Retina (tissue), 1 donor: ENCODE results near the gene NECTIN3.

Experiments
- DNase-seq: peaks from one replicate; pipeline ENCODE4 v3.0.0-alpha.2; 2016

NECTIN3 gene

DNA sequence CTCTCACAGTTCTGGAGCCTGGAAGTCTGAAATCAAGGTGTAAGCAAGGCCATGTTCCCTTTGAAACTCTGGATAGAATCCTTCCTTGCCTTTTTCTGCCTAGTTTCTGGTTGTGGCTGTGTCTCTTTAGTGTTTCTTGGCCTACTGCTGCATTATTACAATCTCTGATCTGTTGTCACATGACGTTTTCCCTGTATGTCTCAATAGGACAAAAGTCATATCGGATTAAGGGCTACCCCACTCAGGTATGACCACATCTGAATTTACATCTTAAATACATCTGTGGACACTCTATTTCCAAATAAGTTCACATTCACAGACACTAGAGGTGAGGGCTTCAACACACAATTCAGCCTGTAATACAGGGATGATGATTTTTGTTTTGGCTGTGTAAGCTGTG, 13.3 kb downstream of the NECTIN3 start:
- no peak for DNase-seq

DNA sequence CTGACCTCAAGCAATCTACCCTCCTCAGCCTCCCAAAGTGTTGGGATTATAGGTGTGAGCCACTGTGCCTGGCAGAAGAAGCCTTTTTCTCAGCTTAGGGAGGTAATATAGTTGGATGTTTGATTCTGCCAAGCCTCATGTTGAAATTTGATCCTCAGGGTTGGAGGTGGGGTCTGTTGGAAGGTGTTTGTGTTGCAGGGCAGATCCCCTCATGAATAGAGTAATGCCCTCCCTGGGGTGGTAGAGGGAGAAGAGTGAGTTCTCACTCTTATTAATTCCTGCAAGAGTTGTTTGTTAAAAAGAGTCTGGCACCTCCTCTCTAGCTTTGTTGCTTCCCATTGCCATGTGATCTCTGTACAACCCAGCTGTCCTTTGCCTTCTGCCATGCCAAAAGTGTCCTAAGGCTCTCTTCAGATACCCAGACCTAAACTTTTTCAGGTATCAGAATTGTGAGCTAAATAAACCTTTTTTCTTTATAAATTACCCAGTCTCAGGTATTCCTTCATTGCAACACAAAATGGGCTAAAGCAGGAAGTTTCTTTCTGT, 16.4 kb downstream of the NECTIN3 start:
- DNase-seq: no peak

DNA sequence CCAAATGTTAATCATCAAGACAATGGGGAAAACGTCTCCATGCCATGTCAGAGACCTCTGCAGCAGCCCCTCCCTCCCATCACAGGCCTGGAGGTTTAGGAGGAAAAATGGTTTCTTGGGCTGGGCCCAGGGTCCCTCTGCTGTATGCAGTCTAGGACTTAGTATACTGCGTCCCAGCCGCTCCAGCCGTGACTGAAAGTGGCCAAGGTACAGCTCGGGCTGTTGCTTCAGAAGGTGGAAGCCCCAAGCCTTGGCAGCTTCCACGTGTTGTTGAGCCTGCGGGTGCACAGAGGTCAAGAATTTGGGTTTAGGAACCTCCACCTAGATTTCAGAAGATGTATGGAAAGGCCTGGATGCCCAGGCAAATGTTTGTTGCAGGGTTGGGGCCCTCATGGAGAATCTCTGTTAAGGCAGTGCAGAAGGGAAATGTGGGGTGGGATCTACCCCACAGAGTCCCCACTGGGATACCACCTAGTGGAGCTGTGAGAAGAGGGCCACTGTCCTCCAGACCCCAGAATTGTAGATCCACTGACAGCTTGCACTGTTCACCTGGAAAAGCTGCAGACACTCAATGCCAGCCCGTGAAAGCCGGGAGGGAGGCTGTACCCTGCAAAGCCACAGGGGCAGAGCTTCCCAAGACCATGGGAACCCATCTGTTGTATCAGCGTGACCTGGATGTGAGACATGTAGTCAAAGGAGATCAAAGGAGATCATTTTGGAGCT, 25.0 kb downstream of the NECTIN3 start:
- no peak for DNase-seq

DNA sequence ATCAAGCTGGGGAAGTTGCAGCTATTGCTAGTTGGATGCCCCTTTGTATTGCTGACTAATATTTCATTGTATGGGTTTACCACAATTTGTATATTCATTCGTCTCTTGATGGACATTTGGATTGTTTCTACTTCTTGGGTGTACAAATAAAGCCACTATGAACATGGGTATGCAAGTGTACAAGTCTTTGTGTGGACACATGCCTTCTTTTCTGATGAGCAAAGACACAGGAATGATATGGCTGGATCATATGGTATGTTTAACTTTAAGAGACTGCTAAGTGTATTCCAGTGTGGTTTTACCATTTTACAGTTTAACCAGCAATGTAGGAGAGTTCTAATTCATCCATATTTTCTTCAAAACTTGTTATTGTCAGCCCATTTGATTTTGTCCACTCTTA, 32.2 kb downstream of the NECTIN3 start:
- no peak for DNase-seq

DNA sequence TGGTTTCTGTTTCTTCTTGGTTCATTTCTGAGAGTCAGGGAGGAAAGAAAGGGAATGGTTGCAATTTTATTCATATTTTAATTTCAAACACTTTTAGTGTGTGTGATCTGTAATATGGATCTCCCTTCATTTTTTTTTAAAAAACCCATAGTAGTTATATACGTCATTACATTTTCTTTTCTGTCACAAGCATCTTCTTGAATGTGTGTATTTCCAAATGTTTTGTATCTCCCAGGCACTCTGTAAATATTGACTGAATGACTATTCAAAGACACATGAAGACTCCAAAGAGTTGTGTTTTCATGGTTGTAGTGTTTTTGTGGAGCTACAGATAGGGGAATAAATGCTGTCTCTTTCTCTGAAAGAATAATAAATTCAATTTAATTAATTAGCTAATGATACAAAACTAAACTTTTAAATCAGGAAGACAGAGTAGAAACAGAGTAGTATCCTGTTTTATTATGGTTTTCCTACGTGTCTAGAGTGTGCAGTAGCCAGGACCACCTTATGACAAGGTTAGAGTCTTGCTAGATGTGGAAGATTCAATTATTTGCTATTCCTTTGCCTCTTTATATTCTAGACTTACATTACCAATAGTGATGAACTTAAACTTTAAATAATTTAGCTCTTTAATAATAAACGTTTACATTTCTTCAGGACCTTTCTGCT, 35.5 kb downstream of the NECTIN3 start:
- DNase-seq: no peak

DNA sequence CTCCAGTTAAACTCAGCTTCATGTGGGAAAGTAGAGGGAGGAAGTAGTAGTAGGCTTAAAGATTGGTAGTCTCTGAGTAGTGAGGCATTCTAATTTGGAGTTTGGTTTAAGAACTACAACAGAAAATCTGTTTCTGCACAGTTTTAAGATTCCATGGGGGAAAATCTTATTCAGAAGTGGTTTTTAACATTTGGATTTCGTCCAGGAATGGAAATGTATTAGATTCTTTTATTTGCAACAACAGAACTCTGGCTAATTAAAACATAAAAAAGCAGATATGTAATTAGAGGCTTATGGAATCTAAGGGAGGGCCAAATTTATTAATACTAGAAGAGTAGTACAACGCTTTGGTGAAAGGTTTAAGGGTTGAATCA, 36.0 kb downstream of the NECTIN3 start:
- DNase-seq: no peak

DNA sequence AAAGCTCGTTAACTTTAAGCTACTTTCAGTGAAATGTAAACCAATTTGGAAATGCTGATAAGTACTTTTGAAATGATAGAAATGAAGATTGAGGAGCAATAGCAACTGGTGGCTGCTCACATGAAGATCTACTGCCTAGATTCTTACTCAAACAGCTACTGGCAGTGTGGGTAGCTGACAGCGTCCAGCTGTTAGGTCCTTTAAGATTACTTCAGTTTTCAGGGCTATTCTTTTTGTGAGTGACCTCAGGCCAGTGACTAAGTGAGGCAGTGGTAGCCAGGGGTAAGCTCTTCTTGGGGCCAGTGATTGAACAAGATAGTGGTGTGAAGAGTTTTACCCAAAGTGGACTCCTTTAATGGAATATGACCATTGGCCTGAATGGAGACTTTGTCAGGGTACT, 41.3 kb downstream of the NECTIN3 start:
- DNase-seq: no peak

DNA sequence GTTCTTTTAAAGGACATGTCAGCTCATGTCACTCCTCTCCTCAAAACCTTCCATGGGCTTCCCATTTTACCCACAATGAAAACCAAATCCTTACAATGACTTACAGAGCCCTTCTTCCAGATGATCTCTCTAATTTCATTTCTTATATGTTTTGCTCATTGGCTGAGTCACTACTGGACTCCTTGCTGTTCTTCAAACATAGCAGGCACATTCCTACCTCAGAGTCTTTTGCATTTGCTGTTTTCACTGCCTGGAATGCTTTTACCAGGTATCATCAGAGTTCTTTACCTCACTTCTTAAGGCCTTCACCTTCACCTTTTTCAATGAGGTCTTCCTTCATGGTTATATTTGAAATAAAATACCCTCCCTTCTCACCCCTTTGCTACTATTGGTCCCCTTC, 57.3 kb downstream of the NECTIN3 start:
- no peak for DNase-seq

DNA sequence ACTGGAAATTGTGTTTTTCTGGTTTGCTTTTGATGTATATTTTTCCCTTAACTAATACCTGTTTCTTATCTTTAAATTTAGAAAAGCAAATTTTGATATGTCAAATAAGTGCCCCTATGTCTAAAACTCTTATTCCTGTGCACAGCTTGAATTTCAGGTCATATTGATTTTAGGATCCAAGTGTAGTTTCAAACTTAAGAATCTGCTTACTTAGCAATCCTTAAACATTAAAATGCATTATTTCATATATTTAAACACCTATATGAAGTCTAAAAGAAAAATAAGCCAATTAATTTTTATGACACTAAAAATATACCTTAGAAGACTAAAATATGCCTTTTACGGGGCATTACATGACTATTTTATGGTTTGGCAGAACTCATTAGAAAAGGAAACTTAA, 59.2 kb downstream of the NECTIN3 start:
- DNase-seq: no peak

DNA sequence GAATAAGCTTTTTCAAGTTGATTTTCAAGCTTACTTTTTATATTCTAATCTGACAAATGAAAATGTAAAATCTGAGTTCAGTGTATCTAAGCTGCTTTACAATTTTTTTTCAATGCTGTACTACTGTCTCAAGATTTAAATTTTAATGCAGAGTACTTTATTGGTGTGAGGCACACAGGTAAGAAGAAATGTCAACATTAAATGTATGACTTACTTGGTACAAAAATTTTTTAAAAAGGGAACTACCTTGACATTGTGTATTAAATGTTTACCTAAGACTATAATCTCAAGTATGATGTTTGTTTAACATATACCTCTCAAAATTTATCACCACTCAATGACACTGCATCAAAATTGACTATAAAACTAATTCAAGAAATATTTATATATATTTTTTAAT, 62.7 kb downstream of the NECTIN3 start:
- no peak for DNase-seq

DNA sequence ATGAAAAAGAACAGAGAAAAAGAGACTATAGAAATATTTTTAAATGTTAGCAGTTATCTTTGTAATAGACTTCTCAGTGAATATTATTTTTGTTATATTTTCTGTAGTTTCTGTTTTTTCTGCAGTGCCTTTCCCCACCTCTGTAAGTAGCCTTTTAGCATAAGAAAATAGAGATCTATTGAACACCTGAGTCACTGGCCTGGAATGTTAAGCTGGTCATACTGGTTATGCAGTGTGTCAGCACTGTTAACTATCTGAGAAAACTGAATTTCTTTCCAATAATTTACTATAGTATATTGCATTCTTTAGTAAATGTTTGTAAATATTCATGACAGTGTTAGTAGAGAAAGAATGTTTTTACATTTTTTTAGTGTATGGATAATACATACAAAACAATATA, 79.8 kb downstream of the NECTIN3 start:
- DNase-seq: no peak

DNA sequence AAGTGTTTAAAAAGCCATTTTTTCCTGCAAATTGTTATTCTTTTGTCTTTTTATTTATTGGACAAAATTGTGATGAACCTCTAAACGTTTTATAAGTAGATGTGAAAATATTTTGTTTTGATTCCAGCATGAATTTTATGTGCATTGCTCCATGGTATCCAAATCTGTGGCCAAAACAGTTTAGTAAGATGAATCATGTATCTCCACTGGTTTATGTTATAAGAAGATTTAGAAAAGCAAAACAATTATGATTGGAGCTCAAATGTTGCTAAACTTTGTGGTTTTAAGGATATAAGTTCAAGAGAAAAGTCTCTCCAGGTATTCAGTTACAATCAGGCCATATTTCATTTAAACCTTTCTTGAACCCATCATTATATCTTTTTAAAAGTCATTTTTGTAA, 80.9 kb downstream of the NECTIN3 start:
- no peak for DNase-seq

DNA sequence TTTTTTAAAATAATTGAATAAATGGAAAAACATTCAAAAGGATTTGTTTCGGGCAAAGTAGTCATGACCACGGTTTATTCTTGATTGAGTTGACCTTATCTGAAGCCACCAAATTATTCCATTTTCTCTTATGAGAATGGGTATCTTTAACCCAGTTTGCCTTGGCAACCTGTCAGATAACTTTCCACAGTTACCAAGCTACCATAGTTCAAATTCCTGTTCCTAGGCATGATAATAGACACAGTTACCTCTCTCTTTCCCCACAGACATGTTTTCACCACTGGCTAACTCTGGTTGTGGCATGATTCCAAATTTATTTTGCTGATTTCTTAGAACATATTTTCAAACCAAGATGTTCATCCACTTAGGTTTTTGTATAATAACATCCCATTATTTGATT, 84.9 kb downstream of the NECTIN3 start:
- no peak for DNase-seq

DNA sequence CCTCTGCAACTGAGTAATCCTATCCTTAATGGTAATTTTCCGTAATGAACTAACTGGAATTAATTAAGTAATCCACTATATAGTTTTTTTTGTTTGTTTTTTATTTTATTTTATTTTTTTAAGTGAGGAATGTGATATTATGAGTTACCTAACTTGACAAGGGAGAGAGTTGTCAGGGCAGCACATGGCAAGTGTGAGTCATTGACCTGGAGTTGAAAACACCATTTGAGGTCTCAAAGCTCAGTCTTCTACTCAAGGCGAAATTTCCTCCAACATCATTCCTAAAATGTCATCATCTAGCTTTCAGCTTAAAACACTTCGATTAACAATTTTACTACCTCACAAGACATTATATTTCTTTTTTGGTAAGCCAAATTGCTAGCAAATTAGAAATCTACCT, 87.8 kb downstream of the NECTIN3 start:
- DNase-seq: no peak

DNA sequence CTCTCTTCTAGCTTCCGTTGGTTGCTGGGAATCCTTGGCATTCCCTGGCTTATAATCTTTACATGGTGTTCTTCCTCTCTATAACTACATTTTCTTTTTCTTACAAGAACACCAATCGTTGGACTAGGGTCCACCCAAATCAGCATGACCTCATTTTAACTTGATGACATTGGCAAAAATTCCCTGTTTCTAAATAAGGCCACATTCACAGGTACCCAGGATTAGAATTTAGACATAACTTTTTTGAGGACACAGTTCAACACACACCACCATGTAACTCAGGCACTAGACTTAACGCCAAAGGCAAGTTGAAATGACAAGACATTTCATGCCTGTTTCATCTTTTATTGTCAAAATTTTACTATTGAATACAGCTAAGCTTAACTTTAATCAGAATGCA, 93.0 kb downstream of the NECTIN3 start:
- no peak for DNase-seq

DNA sequence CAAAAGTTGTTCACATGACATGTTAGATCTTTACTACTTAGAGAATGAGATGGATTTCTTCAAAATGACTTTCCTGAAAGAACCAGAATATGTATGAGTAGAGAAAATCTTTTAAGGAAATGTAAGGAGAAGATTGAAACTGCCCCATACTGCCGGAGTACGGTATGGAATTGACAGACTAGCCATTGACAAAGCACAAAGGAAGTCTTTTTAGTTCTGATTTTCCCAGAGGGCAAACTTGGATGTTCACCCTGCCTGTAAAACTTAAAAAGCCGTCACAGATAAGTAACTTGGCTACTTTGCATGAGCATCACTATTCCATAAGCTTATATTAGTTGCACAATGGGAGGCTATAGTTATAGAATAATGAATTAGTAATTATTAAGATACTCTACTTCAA, 93.8 kb downstream of the NECTIN3 start:
- no peak for DNase-seq

DNA sequence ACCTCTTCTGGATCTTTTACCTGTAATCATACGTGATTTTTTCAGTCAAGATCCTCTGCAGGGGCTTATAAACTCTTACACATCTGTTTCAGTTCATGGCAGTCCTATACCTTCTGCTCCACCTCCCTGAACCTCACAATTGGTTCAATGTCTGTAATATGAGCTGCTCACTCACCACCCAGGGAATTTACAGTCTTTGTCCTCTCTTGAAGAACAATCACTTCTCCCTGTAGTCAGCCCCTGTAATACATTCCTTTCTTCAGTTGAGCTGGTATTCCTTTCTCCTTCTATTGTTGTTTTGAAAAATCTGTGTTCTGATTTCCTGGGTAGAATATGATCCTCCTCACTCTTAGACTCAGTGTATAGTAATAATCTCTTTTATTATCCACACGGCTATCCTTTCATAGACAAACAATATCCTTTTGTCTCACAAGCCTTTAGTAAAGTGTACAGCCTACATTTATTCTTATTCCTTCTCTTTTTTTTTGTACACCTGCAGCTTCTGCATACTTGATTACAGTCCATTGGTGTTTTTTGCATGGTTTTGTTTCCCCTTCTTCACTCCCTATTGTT, 101.8 kb downstream of the NECTIN3 start:
- DNase-seq: no peak

DNA sequence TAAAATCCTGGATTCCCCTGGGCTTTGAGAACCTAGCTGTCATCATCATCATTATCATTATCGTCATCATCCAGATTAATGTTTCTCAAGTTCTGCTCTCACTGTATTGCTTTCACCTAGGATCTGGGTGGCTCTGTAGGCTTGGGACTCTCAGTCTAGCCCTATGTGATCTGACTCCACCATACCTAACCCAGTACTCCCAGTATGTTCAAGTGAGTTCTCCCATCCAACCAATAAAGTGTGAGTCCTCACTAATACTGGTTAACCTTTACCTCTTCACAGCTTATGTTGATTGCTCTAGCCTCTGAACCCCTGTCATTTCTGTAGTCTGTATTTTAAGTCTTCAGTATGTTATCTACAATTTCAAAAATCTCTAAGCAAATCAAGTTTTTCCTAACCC, 102.3 kb downstream of the NECTIN3 start:
- no peak for DNase-seq

DNA sequence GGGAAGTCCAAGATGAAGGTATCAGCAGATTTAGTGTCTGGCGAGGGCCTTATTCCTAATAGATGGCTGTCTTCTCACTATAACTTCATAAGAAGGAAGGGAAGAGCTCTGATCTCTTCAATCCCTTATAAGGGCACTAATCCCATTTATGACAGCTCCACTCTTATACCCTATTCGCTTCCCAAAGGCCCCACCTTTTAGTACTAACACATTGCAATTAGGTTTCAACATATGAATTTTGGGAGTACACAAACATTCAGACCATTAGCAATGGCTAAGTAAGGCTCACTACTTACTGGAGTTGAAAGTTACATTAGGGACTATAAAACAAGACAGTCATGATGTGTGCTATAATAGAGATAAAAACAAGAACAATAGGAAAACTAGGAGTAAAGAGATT, 118.9 kb downstream of the NECTIN3 start:
- DNase-seq: no peak

DNA sequence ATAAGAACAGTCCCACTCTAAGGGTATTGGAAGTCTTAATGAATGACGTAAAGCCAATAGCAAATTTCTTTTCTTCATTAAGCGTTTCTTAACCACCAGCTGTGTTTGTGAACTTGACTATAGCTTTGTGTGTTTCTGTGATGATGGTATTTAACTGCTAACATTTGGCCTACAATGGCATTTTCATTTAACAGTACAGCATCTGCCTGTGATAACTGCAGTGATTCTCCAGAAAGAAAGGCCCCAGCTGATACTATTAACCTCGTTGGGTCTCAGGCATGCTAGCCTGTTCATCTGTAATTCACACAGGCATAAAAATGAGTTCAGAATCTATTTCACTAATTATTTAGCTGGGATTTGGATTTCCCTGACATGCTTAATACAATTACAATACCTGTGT, 121.9 kb downstream of the NECTIN3 start:
- no peak for DNase-seq

DNA sequence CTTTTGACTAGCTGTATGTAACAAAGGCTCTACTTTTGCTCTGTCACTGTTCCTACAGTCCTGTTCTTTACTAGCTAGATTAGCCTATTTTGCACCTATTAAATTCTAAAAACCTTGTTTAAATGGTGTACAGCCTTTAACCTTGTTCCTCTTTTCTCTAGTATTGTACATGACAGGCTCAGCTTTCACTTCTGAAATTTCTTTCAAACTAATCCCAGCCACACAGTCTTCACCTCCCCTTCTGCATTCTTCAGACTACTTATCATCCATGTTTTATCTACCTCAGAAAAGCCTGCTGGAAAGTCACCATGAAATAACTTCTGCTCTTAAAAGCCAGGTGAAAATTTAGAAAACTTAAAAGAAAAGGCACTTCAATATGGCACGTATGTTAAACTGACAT, 122.4 kb downstream of the NECTIN3 start:
- DNase-seq: no peak

DNA sequence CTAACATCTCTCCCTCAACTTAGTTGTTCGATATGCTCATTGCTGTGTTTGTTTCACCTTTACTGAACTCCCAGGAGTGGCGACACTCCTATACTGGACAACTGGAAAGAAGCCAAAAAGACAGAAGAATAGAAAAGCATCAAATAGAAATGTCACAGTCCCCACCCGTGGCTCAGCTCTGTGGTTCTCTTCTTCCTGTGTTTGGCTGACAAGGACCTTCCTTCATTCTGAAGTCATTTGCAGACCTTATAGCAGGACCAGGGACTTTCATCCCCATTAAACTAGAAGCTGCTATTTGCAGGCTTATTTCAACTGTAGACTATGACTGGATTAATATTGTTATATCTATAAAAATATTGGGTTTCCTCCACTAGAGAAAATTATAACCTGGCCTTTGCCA, 125.9 kb downstream of the NECTIN3 start:
- DNase-seq: no peak

DNA sequence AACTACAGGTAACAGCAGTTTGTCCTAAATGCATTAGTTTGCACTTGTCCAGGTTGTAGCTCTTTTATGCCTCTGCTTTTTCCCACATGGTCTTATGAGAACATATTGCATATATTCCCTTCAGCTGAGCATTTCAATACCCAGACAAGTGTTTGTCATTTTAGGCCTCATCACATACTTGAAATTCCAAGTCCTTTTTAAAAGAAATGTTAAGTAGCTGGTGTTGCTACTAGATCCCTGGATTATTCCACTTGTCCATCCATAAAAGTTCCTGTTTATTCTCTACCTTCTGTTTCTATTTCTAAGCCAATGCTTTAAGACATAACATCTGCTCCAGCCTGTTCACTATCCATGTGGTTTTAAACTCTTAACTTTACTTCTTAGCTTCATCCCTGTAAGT, 128.4 kb downstream of the NECTIN3 start:
- DNase-seq: no peak

DNA sequence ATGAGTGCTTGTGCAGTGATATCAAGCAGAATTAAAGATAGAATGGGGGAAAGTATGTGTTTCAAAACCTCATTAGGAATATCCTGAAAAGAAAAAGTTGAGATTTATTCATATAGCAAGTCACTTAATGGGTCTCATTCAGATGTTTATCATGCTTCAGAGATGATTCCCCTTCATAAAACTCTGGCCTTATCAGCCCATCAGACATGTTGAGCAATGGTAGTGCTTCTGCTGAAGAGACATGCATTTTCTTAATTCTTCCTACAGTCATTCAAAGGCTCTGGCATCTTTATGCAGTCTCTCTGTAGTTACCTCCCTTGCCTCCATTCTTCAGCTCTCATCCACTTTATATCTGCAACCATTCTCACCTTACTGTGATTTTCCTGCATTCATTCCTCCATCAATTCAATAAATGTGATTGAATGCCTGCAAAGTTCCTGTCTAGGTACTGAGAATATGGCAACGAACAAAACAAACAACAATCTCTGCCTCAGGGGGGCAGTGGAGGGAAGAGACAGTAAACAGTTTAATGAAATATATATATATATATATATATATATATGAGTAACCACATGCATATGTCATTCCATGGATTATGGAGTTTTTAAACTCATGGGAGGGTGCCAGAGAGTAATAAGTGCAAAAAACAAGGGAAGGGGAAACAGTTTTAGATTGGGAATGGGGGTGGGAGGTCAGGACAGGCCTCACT, 138.5 kb downstream of the NECTIN3 start:
- DNase-seq: no peak
